WTC11 (cell line): Measurements from ENCODE around the gene AGBL5. TPM values are rescaled to one million over a fixed set of nuclear protein-coding genes. Genes with fewer than 3 reads are reported as not detected.

Experiments used
- AFF4 ChIP-seq: sonication (generic); formaldehyde crosslinking; IDR thresholded peaks from 2 replicates; pipeline ENCODE4 v1.8.1; 2023; ENCODE audit warnings: mild to moderate bottlenecking, missing genetic modification reagents, borderline replicate concordance
- CDX4 ChIP-seq: fragments of 250-450 bp; sonication (Bioruptor Pico); IDR thresholded peaks from 2 replicates; pipeline ENCODE4 v1.9.0; 2021; ENCODE audit warnings: moderate library complexity, mild to moderate bottlenecking, inconsistent platforms, borderline replicate concordance
- CREB1 ChIP-seq: sonication (generic); formaldehyde crosslinking; IDR thresholded peaks from 2 replicates; pipeline ENCODE4 v1.8.0; 2023; ENCODE audit warnings: mild to moderate bottlenecking, missing genetic modification reagents
- ELF4 ChIP-seq: sonication (generic); formaldehyde crosslinking; IDR thresholded peaks from 2 replicates; pipeline ENCODE4 v1.8.1; 2022; ENCODE audit warnings: low read depth, mild to moderate bottlenecking, moderate library complexity, missing genetic modification reagents
- ERG ChIP-seq: fragments of 250-450 bp; sonication (Bioruptor Pico); IDR thresholded peaks from 2 replicates; pipeline ENCODE4 v1.8.0; 2021; ENCODE audit warnings: mild to moderate bottlenecking
- ESRRA ChIP-seq: sonication (generic); formaldehyde crosslinking; IDR thresholded peaks from 2 replicates; pipeline ENCODE4 v1.8.1; 2022; ENCODE audit warnings: mild to moderate bottlenecking, missing genetic modification reagents, borderline replicate concordance
- IRF1 ChIP-seq: sonication (generic); formaldehyde crosslinking; IDR thresholded peaks from 2 replicates; pipeline ENCODE4 v1.8.0; 2023; ENCODE audit warnings: missing genetic modification reagents
- JAZF1 ChIP-seq: fragments of 250-450 bp; sonication (Bioruptor Pico); IDR thresholded peaks from 2 replicates; pipeline ENCODE4 v1.9.0; 2021; ENCODE audit warnings: moderate library complexity, mild to moderate bottlenecking, inconsistent platforms
- JUN ChIP-seq: sonication (generic); formaldehyde crosslinking; IDR thresholded peaks from 2 replicates; pipeline ENCODE4 v1.8.0; 2023; ENCODE audit warnings: mild to moderate bottlenecking, missing genetic modification reagents
- KAT7 ChIP-seq: sonication (generic); formaldehyde crosslinking; IDR thresholded peaks from 2 replicates; pipeline ENCODE4 v1.8.1; 2023; ENCODE audit warnings: missing genetic modification reagents, mild to moderate bottlenecking, borderline replicate concordance
- MXD4 ChIP-seq: fragments of 250-450 bp; sonication (Bioruptor Pico); IDR thresholded peaks from 2 replicates; pipeline ENCODE4 v1.8.0; 2021; ENCODE audit warnings: mild to moderate bottlenecking, moderate library complexity, borderline replicate concordance
- MYBL2 ChIP-seq: sonication (generic); formaldehyde crosslinking; IDR thresholded peaks from 2 replicates; pipeline ENCODE4 v1.8.1; 2023; ENCODE audit warnings: mild to moderate bottlenecking, moderate library complexity, missing genetic modification reagents
- NFE2L1 ChIP-seq: sonication (generic); formaldehyde crosslinking; IDR thresholded peaks from 2 replicates; pipeline ENCODE4 v1.8.1; 2023; ENCODE audit warnings: missing genetic modification reagents
- NR2C2 ChIP-seq: sonication (generic); formaldehyde crosslinking; IDR thresholded peaks from 2 replicates; pipeline ENCODE4 v1.8.0; 2022; ENCODE audit warnings: mild to moderate bottlenecking, missing genetic modification reagents
- NR3C1 ChIP-seq: sonication (generic); formaldehyde crosslinking; conservative IDR thresholded peaks from 2 replicates; pipeline ENCODE4 v1.8.1; 2023; ENCODE audit warnings: low read depth, mild to moderate bottlenecking, missing genetic modification reagents
- SOX15 ChIP-seq: fragments of 250-450 bp; sonication (Bioruptor Pico); IDR thresholded peaks from 2 replicates; pipeline ENCODE4 v1.9.0; 2021; ENCODE audit warnings: mild to moderate bottlenecking
- TCF7 ChIP-seq: sonication (generic); formaldehyde crosslinking; IDR thresholded peaks from 2 replicates; pipeline ENCODE4 v1.8.0; 2022; ENCODE audit warnings: mild to moderate bottlenecking, low read depth, missing genetic modification reagents, moderate library complexity
- TEAD4 ChIP-seq: sonication (generic); formaldehyde crosslinking; IDR thresholded peaks from 2 replicates; pipeline ENCODE4 v1.8.0; 2022; ENCODE audit warnings: mild to moderate bottlenecking, missing genetic modification reagents
- ZMAT4 ChIP-seq: fragments of 250-450 bp; sonication (Bioruptor Pico); IDR thresholded peaks from 2 replicates; pipeline ENCODE4 v1.9.0; 2021; ENCODE audit warnings: mild to moderate bottlenecking
- ZNF138 ChIP-seq: sonication (generic); formaldehyde crosslinking; conservative IDR thresholded peaks from 2 replicates; pipeline ENCODE4 v1.8.1; 2022; ENCODE audit warnings: mild to moderate bottlenecking, moderate library complexity, missing genetic modification reagents
- ZNF232 ChIP-seq: sonication (generic); formaldehyde crosslinking; IDR thresholded peaks from 2 replicates; pipeline ENCODE4 v1.8.0; 2022; ENCODE audit warnings: mild to moderate bottlenecking, missing genetic modification reagents
- ZNF416 ChIP-seq: fragments of 250-450 bp; sonication (Bioruptor Pico); IDR thresholded peaks from 2 replicates; pipeline ENCODE4 v1.9.0; 2021; ENCODE audit warnings: mild to moderate bottlenecking, inconsistent platforms
- ZNF532 ChIP-seq: fragments of 250-450 bp; sonication (Bioruptor Pico); IDR thresholded peaks from 2 replicates; pipeline ENCODE4 v1.9.0; 2021; ENCODE audit warnings: mild to moderate bottlenecking, borderline replicate concordance
- ZSCAN18 ChIP-seq: fragments of 250-450 bp; sonication (Bioruptor Pico); IDR thresholded peaks from 2 replicates; pipeline ENCODE4 v2.1.2; 2022; ENCODE audit warnings: mild to moderate bottlenecking, moderate library complexity
- total RNA-seq: library from RNA; stranded (reverse); gene quantifications from 3 replicates; pipeline ENCODE4 v1.2.3, GENCODE V29; 2021

The AGBL5 gene
- total RNA-seq, 1 experiment from 2014 or later: 43.0 TPM

GRCh38 chr2:27050281-27050995 lies 1.0 kb upstream of the AGBL5 start (continued):
- TF ChIP-seq ZNF532 (CRISPR knock-in tag) (no peak; the same call in 1 of the 2 replicates), TEAD4 (CRISPR knock-in tag) (no peak), NFE2L1 (CRISPR knock-in tag) (no peak), NR3C1 (CRISPR knock-in tag) (no peak), ESRRA (CRISPR knock-in tag) (no peak), AFF4 (CRISPR knock-in tag) (no peak), MXD4 (CRISPR knock-in tag) (no peak), JAZF1 (CRISPR knock-in tag) (no peak), ZNF232 (CRISPR knock-in tag) (peak; percentile 94), CREB1 (CRISPR knock-in tag) (peak; percentile 49; the same call in 1 of the 2 replicates), ZNF138 (CRISPR knock-in tag) (no peak), ZSCAN18 (CRISPR knock-in tag) (no peak), KAT7 (CRISPR knock-in tag) (no peak), NR2C2 (CRISPR knock-in tag) (no peak), ERG (CRISPR knock-in tag) (no peak), ZNF416 (CRISPR knock-in tag) (no peak; the same call in 1 of the 2 replicates), ELF4 (CRISPR knock-in tag) (no peak), JUN (no peak), ZMAT4 (CRISPR knock-in tag) (no peak), CDX4 (CRISPR knock-in tag) (no peak), MYBL2 (CRISPR knock-in tag) (no peak), TCF7 (CRISPR knock-in tag) (no peak), IRF1 (CRISPR knock-in tag) (no peak), SOX15 (CRISPR knock-in tag) (no peak)
